HepG2 (cell line): ENCODE results near the gene TXNDC11. TPM values are rescaled to one million over a fixed set of nuclear protein-coding genes. Genes with fewer than 3 reads are reported as not detected.

Experiments used
- AFF4 ChIP-seq: sonication (generic); formaldehyde crosslinking; IDR thresholded peaks from 2 replicates; pipeline ENCODE4 v1.4.0; 2020; ENCODE audit warnings: missing genetic modification reagents
- ATM ChIP-seq: fragments of 450-650 bp; IDR thresholded peaks from 2 replicates; pipeline ENCODE4 v1.7.1; 2017; ENCODE audit warnings: mild to moderate bottlenecking, borderline replicate concordance
- GABPA ChIP-seq, 2 experiments: IDR thresholded peaks; 2 replicates each; pipeline ENCODE4 v1.6.1; 2011 to 2016; ENCODE audit warnings: low read depth in 2 of 2, low read length in 1 of 2, missing biosample characterization in 1 of 2, missing genetic modification characterization in 1 of 2
- NFKB2 ChIP-seq: sonication (generic); formaldehyde crosslinking; IDR thresholded peaks from 2 replicates; pipeline ENCODE4 v1.4.0; 2020; ENCODE audit warnings: missing genetic modification reagents, borderline replicate concordance
- THAP7 ChIP-seq: sonication (generic); formaldehyde crosslinking; IDR thresholded peaks from 2 replicates; pipeline ENCODE4 v1.8.1; 2023; ENCODE audit warnings: mild to moderate bottlenecking, missing genetic modification reagents
- TMF1 ChIP-seq: sonication (generic); formaldehyde crosslinking; IDR thresholded peaks from 2 replicates; pipeline ENCODE4 v1.8.1; 2022; ENCODE audit warnings: low read depth, missing genetic modification reagents
- ZNF142 ChIP-seq: sonication (generic); formaldehyde crosslinking; IDR thresholded peaks from 2 replicates; pipeline ENCODE4 v1.4.0; 2020; ENCODE audit warnings: missing genetic modification reagents
- ZNF501 ChIP-seq: sonication (generic); formaldehyde crosslinking; IDR thresholded peaks from 2 replicates; pipeline ENCODE4 v1.5.1; 2020; ENCODE audit warnings: mild to moderate bottlenecking, moderate library complexity, missing genetic modification reagents
- ZNF749 ChIP-seq: sonication (generic); formaldehyde crosslinking; IDR thresholded peaks from 2 replicates; pipeline ENCODE4 v1.8.0; 2022; ENCODE audit warnings: mild to moderate bottlenecking, missing genetic modification reagents, moderate library complexity, borderline replicate concordance
- ZNF788 ChIP-seq: sonication (generic); formaldehyde crosslinking; IDR thresholded peaks from 2 replicates; pipeline ENCODE4 v1.5.0; 2020; ENCODE audit warnings: mild to moderate bottlenecking, missing genetic modification reagents, borderline replicate concordance
- polyA plus RNA-seq, 8 experiments: library from polyadenylated mRNA; depleted of rRNA in 3 of 8; stranded (reverse) in 7 of 8; unstranded in 1 of 8; fragments of >200 nt; fragmentation: Illumina TruSeq in 4 of 8; extraction: Trizol in 4 of 8; gene quantifications; 2 replicates each; pipeline versions ENCODE4 v1.2.1 to v1.2.3, GENCODE V29; 2011 to 2016; ENCODE audit warnings: low read depth in 4 of 8, missing spikeins in 1 of 8, mixed read lengths in 1 of 8; ENCODE audit not compliant: insufficient read depth in 1 of 8
- total RNA-seq, 5 experiments: library from RNA; depleted of rRNA; stranded (reverse); fragments of >200 nt; fragmentation: Illumina TruSeq; extraction: Trizol; gene quantifications; 2 replicates each; pipeline ENCODE4 v1.2.3, GENCODE V29; 2016; ENCODE audit warnings: low read depth in 1 of 5
- TF ChIP-seq, protein P1 (sequence below): sonication (generic); formaldehyde crosslinking; IDR thresholded peaks from 2 replicates; pipeline ENCODE4 v1.4.0; 2020; ENCODE audit warnings: missing genetic modification reagents, borderline replicate concordance
- TF ChIP-seq, protein P2 (sequence below): IDR thresholded peaks from 2 replicates; pipeline ENCODE4 v1.6.1; 2016; ENCODE audit warnings: low read depth, control low read depth

The TXNDC11 gene
- total and polyA plus RNA-seq, 2 of the 13 experiments (the other 11 are each of a cell fraction or from before 2014, with no cell fraction given), result 74.9 to 123 TPM

GRCh38 chr16:11632455-11632939 lies 110.2 kb downstream of the TXNDC11 start (continued):
- TF ChIP-seq, protein P1, sequence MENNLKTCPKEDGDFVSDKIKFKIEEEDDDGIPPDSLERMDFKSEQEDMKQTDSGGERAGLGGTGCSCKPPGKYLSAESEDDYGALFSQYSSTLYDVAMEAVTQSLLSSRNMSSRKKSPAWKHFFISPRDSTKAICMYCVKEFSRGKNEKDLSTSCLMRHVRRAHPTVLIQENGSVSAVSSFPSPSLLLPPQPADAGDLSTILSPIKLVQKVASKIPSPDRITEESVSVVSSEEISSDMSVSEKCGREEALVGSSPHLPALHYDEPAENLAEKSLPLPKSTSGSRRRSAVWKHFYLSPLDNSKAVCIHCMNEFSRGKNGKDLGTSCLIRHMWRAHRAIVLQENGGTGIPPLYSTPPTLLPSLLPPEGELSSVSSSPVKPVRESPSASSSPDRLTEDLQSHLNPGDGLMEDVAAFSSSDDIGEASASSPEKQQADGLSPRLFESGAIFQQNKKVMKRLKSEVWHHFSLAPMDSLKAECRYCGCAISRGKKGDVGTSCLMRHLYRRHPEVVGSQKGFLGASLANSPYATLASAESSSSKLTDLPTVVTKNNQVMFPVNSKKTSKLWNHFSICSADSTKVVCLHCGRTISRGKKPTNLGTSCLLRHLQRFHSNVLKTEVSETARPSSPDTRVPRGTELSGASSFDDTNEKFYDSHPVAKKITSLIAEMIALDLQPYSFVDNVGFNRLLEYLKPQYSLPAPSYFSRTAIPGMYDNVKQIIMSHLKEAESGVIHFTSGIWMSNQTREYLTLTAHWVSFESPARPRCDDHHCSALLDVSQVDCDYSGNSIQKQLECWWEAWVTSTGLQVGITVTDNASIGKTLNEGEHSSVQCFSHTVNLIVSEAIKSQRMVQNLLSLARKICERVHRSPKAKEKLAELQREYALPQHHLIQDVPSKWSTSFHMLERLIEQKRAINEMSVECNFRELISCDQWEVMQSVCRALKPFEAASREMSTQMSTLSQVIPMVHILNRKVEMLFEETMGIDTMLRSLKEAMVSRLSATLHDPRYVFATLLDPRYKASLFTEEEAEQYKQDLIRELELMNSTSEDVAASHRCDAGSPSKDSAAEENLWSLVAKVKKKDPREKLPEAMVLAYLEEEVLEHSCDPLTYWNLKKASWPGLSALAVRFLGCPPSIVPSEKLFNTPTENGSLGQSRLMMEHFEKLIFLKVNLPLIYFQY (CRISPR knock-in tag), result no peak
- TF ChIP-seq ZNF501 (CRISPR knock-in tag), result no peak
- TF ChIP-seq ATM, result no peak
- TF ChIP-seq ZNF142 (CRISPR knock-in tag), result no peak
- TF ChIP-seq, protein P2, sequence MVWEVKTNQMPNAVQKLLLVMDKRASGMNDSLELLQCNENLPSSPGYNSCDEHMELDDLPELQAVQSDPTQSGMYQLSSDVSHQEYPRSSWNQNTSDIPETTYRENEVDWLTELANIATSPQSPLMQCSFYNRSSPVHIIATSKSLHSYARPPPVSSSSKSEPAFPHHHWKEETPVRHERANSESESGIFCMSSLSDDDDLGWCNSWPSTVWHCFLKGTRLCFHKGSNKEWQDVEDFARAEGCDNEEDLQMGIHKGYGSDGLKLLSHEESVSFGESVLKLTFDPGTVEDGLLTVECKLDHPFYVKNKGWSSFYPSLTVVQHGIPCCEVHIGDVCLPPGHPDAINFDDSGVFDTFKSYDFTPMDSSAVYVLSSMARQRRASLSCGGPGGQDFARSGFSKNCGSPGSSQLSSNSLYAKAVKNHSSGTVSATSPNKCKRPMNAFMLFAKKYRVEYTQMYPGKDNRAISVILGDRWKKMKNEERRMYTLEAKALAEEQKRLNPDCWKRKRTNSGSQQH (CRISPR knock-in tag), result no peak
- TF ChIP-seq TMF1 (CRISPR knock-in tag), result no peak
- no peak for TF ChIP-seq GABPA (IDR thresholded peaks at IDR 0.05; ENCODE audit: low read depth, low read length)
- TF ChIP-seq GABPA (CRISPR knock-in tag; IDR thresholded peaks at IDR 0.05; ENCODE audit: low read depth), result no peak
- 0 out of 2 replicates have a peak, but pooled peaks have one; percentile 63 for TF ChIP-seq ZNF749
- no peak for TF ChIP-seq AFF4 (CRISPR knock-in tag)
- no peak for TF ChIP-seq ZNF788 (CRISPR knock-in tag)
- TF ChIP-seq THAP7 (CRISPR knock-in tag), result no peak; the same call in 1 of the 2 replicates
- peak; percentile 29; the same call in 1 of the 2 replicates for TF ChIP-seq NFKB2 (CRISPR knock-in tag)
